H1 (cell line): Measurements from ENCODE around the gene HOXB9. TPM values are rescaled to one million over a fixed set of nuclear protein-coding genes. Genes with fewer than 3 reads are reported as not detected.
A peak's percentile ranks its signal among the peaks of the same experiment; 100 is the strongest.

Experiments
- SUZ12 ChIP-seq: fragments of 200-600 bp; sonication (generic); IDR thresholded peaks from 2 replicates; pipeline ENCODE4 v1.6.1; 2012; ENCODE audit warnings: mild to moderate bottlenecking, inconsistent platforms, low read length, moderate library complexity, mixed read lengths
- polyA plus RNA-seq, 7 experiments: library from polyadenylated mRNA; depleted of rRNA in 3 of 7; stranded (reverse) in 5 of 7; unstranded in 2 of 7; fragments of >200 nt in 5 of 7; fragments of 200-250 nt in 2 of 7; gene quantifications; 1 replicate in 5 of 7; 2 replicates in 1 of 7; 4 replicates in 1 of 7; pipeline versions ENCODE4 v1.2.1 to v1.2.3, GENCODE V29; 2011 to 2013; ENCODE audit warnings: missing spikeins in 2 of 7, mixed read lengths in 2 of 7
- total RNA-seq: library from RNA; stranded (reverse); fragmentation: NEBNext Ultra II Directional; extraction: Animal tissue kit (Norgen Biotek cat#: 25700); gene quantifications from 2 replicates; pipeline ENCODE4 v1.2.1, GENCODE V29; 2021
- TF ChIP-seq, protein P1 (sequence below): fragments of 300-600 bp; sonication (generic); IDR thresholded peaks from 2 replicates; pipeline ENCODE4 v1.7.1; 2012; ENCODE audit warnings: low read length, moderate library complexity, mild to moderate bottlenecking, inconsistent platforms; ENCODE audit not compliant: insufficient replicate concordance

Gene HOXB9
- total and polyA plus RNA-seq, 2 of the 8 experiments (the other 6 are each of a cell fraction or from before 2014, with no cell fraction given), result not detected

- TF ChIP-seq, protein P1, sequence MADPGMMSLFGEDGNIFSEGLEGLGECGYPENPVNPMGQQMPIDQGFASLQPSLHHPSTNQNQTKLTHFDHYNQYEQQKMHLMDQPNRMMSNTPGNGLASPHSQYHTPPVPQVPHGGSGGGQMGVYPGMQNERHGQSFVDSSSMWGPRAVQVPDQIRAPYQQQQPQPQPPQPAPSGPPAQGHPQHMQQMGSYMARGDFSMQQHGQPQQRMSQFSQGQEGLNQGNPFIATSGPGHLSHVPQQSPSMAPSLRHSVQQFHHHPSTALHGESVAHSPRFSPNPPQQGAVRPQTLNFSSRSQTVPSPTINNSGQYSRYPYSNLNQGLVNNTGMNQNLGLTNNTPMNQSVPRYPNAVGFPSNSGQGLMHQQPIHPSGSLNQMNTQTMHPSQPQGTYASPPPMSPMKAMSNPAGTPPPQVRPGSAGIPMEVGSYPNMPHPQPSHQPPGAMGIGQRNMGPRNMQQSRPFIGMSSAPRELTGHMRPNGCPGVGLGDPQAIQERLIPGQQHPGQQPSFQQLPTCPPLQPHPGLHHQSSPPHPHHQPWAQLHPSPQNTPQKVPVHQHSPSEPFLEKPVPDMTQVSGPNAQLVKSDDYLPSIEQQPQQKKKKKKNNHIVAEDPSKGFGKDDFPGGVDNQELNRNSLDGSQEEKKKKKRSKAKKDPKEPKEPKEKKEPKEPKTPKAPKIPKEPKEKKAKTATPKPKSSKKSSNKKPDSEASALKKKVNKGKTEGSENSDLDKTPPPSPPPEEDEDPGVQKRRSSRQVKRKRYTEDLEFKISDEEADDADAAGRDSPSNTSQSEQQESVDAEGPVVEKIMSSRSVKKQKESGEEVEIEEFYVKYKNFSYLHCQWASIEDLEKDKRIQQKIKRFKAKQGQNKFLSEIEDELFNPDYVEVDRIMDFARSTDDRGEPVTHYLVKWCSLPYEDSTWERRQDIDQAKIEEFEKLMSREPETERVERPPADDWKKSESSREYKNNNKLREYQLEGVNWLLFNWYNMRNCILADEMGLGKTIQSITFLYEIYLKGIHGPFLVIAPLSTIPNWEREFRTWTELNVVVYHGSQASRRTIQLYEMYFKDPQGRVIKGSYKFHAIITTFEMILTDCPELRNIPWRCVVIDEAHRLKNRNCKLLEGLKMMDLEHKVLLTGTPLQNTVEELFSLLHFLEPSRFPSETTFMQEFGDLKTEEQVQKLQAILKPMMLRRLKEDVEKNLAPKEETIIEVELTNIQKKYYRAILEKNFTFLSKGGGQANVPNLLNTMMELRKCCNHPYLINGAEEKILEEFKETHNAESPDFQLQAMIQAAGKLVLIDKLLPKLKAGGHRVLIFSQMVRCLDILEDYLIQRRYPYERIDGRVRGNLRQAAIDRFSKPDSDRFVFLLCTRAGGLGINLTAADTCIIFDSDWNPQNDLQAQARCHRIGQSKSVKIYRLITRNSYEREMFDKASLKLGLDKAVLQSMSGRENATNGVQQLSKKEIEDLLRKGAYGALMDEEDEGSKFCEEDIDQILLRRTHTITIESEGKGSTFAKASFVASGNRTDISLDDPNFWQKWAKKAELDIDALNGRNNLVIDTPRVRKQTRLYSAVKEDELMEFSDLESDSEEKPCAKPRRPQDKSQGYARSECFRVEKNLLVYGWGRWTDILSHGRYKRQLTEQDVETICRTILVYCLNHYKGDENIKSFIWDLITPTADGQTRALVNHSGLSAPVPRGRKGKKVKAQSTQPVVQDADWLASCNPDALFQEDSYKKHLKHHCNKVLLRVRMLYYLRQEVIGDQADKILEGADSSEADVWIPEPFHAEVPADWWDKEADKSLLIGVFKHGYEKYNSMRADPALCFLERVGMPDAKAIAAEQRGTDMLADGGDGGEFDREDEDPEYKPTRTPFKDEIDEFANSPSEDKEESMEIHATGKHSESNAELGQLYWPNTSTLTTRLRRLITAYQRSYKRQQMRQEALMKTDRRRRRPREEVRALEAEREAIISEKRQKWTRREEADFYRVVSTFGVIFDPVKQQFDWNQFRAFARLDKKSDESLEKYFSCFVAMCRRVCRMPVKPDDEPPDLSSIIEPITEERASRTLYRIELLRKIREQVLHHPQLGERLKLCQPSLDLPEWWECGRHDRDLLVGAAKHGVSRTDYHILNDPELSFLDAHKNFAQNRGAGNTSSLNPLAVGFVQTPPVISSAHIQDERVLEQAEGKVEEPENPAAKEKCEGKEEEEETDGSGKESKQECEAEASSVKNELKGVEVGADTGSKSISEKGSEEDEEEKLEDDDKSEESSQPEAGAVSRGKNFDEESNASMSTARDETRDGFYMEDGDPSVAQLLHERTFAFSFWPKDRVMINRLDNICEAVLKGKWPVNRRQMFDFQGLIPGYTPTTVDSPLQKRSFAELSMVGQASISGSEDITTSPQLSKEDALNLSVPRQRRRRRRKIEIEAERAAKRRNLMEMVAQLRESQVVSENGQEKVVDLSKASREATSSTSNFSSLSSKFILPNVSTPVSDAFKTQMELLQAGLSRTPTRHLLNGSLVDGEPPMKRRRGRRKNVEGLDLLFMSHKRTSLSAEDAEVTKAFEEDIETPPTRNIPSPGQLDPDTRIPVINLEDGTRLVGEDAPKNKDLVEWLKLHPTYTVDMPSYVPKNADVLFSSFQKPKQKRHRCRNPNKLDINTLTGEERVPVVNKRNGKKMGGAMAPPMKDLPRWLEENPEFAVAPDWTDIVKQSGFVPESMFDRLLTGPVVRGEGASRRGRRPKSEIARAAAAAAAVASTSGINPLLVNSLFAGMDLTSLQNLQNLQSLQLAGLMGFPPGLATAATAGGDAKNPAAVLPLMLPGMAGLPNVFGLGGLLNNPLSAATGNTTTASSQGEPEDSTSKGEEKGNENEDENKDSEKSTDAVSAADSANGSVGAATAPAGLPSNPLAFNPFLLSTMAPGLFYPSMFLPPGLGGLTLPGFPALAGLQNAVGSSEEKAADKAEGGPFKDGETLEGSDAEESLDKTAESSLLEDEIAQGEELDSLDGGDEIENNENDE, result no peak
- TF ChIP-seq SUZ12, result peak; percentile 13; the same call in 1 of the 2 replicates
- TF ChIP-seq, all 59 proteins: peak for 2
Measured at GRCh38 chr17:48637323-48638260, 11.4 kb upstream of the HOXB9 start (continued).
